HepG2 (cell line): ENCODE measurements around the gene FZD8. TPM values are rescaled to one million over a fixed set of nuclear protein-coding genes. Genes with fewer than 3 reads are reported as not detected.

Source experiments
- ATAC-seq: fragments of 200-7000 bp; cut with Tn5 transposase; 3 replicates; pipeline ENCODE4 v1.9.1; 2020; ENCODE audit warnings: mild to moderate bottlenecking, moderate library complexity
- BruUV-seq: library from RNA; stranded (reverse); fragments of 400-500 nt; replicated peaks from 2 replicates; lab custom pipeline; 2021; lab: Mats Ljungman, UMichigan
- CTCF ChIA-PET: fragments of 300-600 bp; formaldehyde crosslinking; extraction: SDS; loops from one replicate; lab custom pipeline; 2021; ENCODE audit warnings: low total read pairs, inconsistent platforms, low intra/inter-chr PET ratio; lab: Yijun Ruan, JAX
- POLR2A ChIA-PET: fragments of 350-600 bp; sonication (Branson Sonifier 250); formaldehyde crosslinking; loops from one replicate; lab custom pipeline; 2020; ENCODE audit warnings: antibody characterized with exemption, inconsistent platforms; lab: Yijun Ruan, JAX
- DNase-seq: peaks from one replicate; pipeline ENCODE4 v3.0.0-alpha.2; 2015; ENCODE audit warnings: low spot score
- FAIRE-seq: peaks from 3 replicates; lab custom pipeline; 2011; peaks lifted over from hg19 to GRCh38; lab: Jason Lieb, UNC
- H2AFZ ChIP-seq: one replicate; pipeline ENCODE4 v1.6.1; 2011; ENCODE audit warnings: low read length, inconsistent platforms
- H3K27ac ChIP-seq: fragments of 300-600 bp; 3 replicates; pipeline ENCODE4 v1.8.0; 2011; ENCODE audit warnings: mixed run types, mild to moderate bottlenecking, mixed read lengths, low read length, inconsistent platforms; ENCODE audit not compliant: insufficient read depth; ENCODE audit errors: extremely low read length
- H3K27me3 ChIP-seq, 2 experiments: fragments of 200-600 bp in 1 of 2; 2 replicates in 1 of 2; 3 replicates in 1 of 2; pipeline versions ENCODE4 v1.6.0 to v1.8.0; 2011; ENCODE audit warnings: low read length in 2 of 2, mild to moderate bottlenecking in 2 of 2, moderate library complexity in 2 of 2, inconsistent platforms in 1 of 2; ENCODE audit not compliant: insufficient read depth in 2 of 2, control insufficient read depth in 1 of 2
- H3K36me3 ChIP-seq, 2 experiments: fragments of 200-600 bp in 1 of 2; replicated peaks in 1 of 2; 2 replicates in 1 of 2; 3 replicates in 1 of 2; pipeline versions ENCODE4 v1.5.1 to v1.8.0; 2011; ENCODE audit warnings: low read length in 2 of 2, inconsistent platforms in 1 of 2; ENCODE audit not compliant: insufficient read depth in 2 of 2, control insufficient read depth in 1 of 2
- H3K4me1 ChIP-seq: 2 replicates; pipeline ENCODE4 v1.5.1; 2012; ENCODE audit warnings: low read length, inconsistent platforms; ENCODE audit not compliant: insufficient read depth
- H3K4me2 ChIP-seq: 2 replicates; pipeline ENCODE4 v1.6.0; 2011; ENCODE audit warnings: low read depth, low read length, inconsistent platforms
- H3K4me3 ChIP-seq, 3 experiments: fragments of 200-600 bp in 1 of 3; sonication (generic), shearing (Covaris generic) in 1 of 3; replicated peaks in 1 of 3; 2 replicates each; pipeline ENCODE4 v1.5.1; 2011 to 2016; ENCODE audit warnings: low read length in 3 of 3, inconsistent platforms in 2 of 3, low read depth in 2 of 3, mild to moderate bottlenecking in 2 of 3, control low read depth in 1 of 3, mixed read lengths in 1 of 3; ENCODE audit not compliant: insufficient read depth in 1 of 3
- H3K79me2 ChIP-seq: one replicate; pipeline ENCODE4 v1.6.1; 2011; ENCODE audit warnings: low read length, inconsistent platforms; ENCODE audit not compliant: insufficient read depth
- H3K9ac ChIP-seq: 2 replicates; pipeline ENCODE4 v1.6.0; 2011; ENCODE audit warnings: mild to moderate bottlenecking, low read depth, low read length, inconsistent platforms; ENCODE audit not compliant: insufficient read depth
- H3K9me3 ChIP-seq: 2 replicates; pipeline ENCODE4 v1.5.1; 2012; ENCODE audit warnings: mild to moderate bottlenecking, low read length
- H4K20me1 ChIP-seq: 2 replicates; pipeline ENCODE4 v1.6.0; 2011; ENCODE audit warnings: inconsistent platforms, mild to moderate bottlenecking, low read length, moderate library complexity; ENCODE audit not compliant: insufficient read depth
- DMAP1 ChIP-seq: IDR thresholded peaks from 2 replicates; pipeline ENCODE4 v1.6.1; 2016
- HOXA3 ChIP-seq: sonication (generic); formaldehyde crosslinking; IDR thresholded peaks from 2 replicates; pipeline ENCODE4 v1.5.0; 2020; ENCODE audit warnings: missing genetic modification reagents
- JARID2 ChIP-seq: sonication (generic); formaldehyde crosslinking; IDR thresholded peaks from 2 replicates; pipeline ENCODE4 v1.8.1; 2023; ENCODE audit warnings: missing genetic modification reagents, inconsistent platforms; ENCODE audit not compliant: insufficient replicate concordance
- PRPF4 ChIP-seq: fragments of 200-400 bp; formaldehyde crosslinking; IDR thresholded peaks from 2 replicates; pipeline ENCODE4 v1.6.1; 2016; ENCODE audit warnings: low read length, low read depth; ENCODE audit not compliant: poor library complexity, severe bottlenecking
- RAD51 ChIP-seq: fragments of 450-650 bp; IDR thresholded peaks from 2 replicates; pipeline ENCODE4 v1.6.1; 2016; ENCODE audit warnings: borderline replicate concordance
- RFX5 ChIP-seq: IDR thresholded peaks from 2 replicates; pipeline ENCODE4 v1.6.1; 2011; ENCODE audit warnings: low read depth, low read length, improper control_type of control experiment
- STAG1 ChIP-seq: sonication (generic); formaldehyde crosslinking; IDR thresholded peaks from 2 replicates; pipeline ENCODE4 v1.4.0; 2020; ENCODE audit warnings: missing genetic modification reagents
- ZBTB38 ChIP-seq: sonication (generic); formaldehyde crosslinking; IDR thresholded peaks from 2 replicates; pipeline ENCODE4 v1.5.1; 2020; ENCODE audit warnings: mild to moderate bottlenecking, missing genetic modification reagents
- ZFP82 ChIP-seq: sonication (generic); formaldehyde crosslinking; IDR thresholded peaks from 2 replicates; pipeline ENCODE4 v1.5.1; 2020; ENCODE audit warnings: mild to moderate bottlenecking, missing genetic modification reagents, borderline replicate concordance
- ZNF136 ChIP-seq: sonication (generic); formaldehyde crosslinking; IDR thresholded peaks from 2 replicates; pipeline ENCODE4 v1.8.1; 2022; ENCODE audit warnings: low read depth, mild to moderate bottlenecking, moderate library complexity, missing genetic modification reagents
- ZNF18 ChIP-seq: sonication (generic); formaldehyde crosslinking; IDR thresholded peaks from 2 replicates; pipeline ENCODE4 v1.8.0; 2022; ENCODE audit warnings: mild to moderate bottlenecking, missing genetic modification reagents; ENCODE audit not compliant: insufficient replicate concordance
- ZNF598 ChIP-seq: sonication (generic); formaldehyde crosslinking; IDR thresholded peaks from 2 replicates; pipeline ENCODE4 v1.5.1; 2020; ENCODE audit warnings: mild to moderate bottlenecking, missing genetic modification reagents, borderline replicate concordance
- ZXDC ChIP-seq: sonication (generic); formaldehyde crosslinking; IDR thresholded peaks from 2 replicates; pipeline ENCODE4 v1.5.0; 2020; ENCODE audit warnings: mild to moderate bottlenecking, missing genetic modification reagents
- WGBS: methylation state at CpG from one replicate; pipeline ENCODE4 v1.1.6; 2017; ENCODE audit warnings: low lambda C conversion rate; 5-methylcytosine and 5-hydroxymethylcytosine counted together
- in situ Hi-C: cut with HindIII; loops from 2 replicates; pipeline ENCODE4 v1.10.0; 2017; ENCODE audit warnings: low pct_unique_long_range_greater_than_20kb; ENCODE audit not compliant: extremely low pct_ligation_motif_present
- intact Hi-C: fragments of 100-400 bp; cut with micrococcal nuclease; formaldehyde crosslinking; loops from one replicate; pipeline ENCODE4 v1.10.0; 2022; ENCODE audit not compliant: unreplicated experiment
- polyA plus RNA-seq, 8 experiments: library from polyadenylated mRNA; depleted of rRNA in 3 of 8; stranded (reverse) in 7 of 8; unstranded in 1 of 8; fragments of >200 nt; fragmentation: Illumina TruSeq in 4 of 8; extraction: Trizol in 4 of 8; gene quantifications; 2 replicates each; pipeline versions ENCODE4 v1.2.1 to v1.2.3, GENCODE V29; 2011 to 2016; ENCODE audit warnings: low read depth in 4 of 8, missing spikeins in 1 of 8, mixed read lengths in 1 of 8; ENCODE audit not compliant: insufficient read depth in 1 of 8
- total RNA-seq, 5 experiments: library from RNA; depleted of rRNA; stranded (reverse); fragments of >200 nt; fragmentation: Illumina TruSeq; extraction: Trizol; gene quantifications; 2 replicates each; pipeline ENCODE4 v1.2.3, GENCODE V29; 2016; ENCODE audit warnings: low read depth in 1 of 5
- TF ChIP-seq, protein P1 (sequence below): sonication (generic); formaldehyde crosslinking; IDR thresholded peaks from 2 replicates; pipeline ENCODE4 v1.4.0; 2020; ENCODE audit warnings: missing genetic modification reagents
- TF ChIP-seq, protein P2 (sequence below): sonication (generic); formaldehyde crosslinking; IDR thresholded peaks from 2 replicates; pipeline ENCODE4 v1.4.0; 2020; ENCODE audit warnings: missing genetic modification reagents

The FZD8 gene
- total and polyA plus RNA-seq, 2 of the 13 experiments (the other 11 are each of a cell fraction or from before 2014, with no cell fraction given) = 0.05 to 0.07 TPM

DNA sequence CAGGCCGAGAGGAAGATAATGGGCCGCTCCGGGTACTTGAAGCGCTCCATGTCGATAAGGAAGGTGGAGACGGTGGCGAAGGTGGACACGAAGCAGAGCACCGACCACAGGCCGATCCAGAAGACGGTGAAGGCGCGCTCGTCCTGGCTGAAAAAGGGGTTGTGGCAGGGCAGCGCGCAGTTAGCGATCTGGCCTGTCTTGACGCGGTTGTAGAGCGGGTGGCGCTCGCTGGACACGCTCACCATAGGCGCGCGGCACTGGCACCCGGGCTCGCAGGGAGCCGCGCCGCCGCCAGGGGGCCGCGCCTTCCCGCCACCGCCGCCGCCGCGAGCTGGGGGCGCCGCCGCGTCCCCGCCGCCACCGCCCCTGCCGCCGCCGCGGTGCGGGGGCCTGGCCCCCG lies 1.6 kb downstream of the FZD8 start:
- H3K9ac ChIP-seq = no peak overlapping the region
- H3K79me2 ChIP-seq = no peaks in the 10 kb centered on the region
- WGBS = 74% methylated on average over 17 of the region's 53 CpGs
- ChIA-PET CTCF (interaction anchor here (1.8 kb wide), 1 partner anchor 141 kb away, joined by 6 read pairs; no protein-coding TSS in a partner anchor), POLR2A (no interaction called here)
- no peak overlapping the region for H3K4me2 ChIP-seq
- no peaks in the 10 kb centered on the region for H3K36me3 ChIP-seq
- H3K4me3 ChIP-seq = no peak overlapping the region
- no peaks in the 10 kb centered on the region for H3K9me3 ChIP-seq
- DNase-seq (peak; percentile 4), ATAC-seq (peak; percentile 29), FAIRE-seq (no peak)
- intact Hi-C loops = loop anchor here (1.0 to 5.0 kb wide), 2 partner anchors 47 to 1139 kb away; no protein-coding TSS in a partner anchor
- no peak overlapping the region for H2AFZ ChIP-seq
- peaks cover 20% of the 10 kb centered on the region for H3K4me1 ChIP-seq
- no TSS peak for BruUV-seq
- H3K27me3 ChIP-seq = peaks cover 6 to 30% of the 10 kb centered on the region in 2 experiments
- no peaks in the 10 kb centered on the region for H4K20me1 ChIP-seq
- no peak overlapping the region for H3K27ac ChIP-seq
- in situ Hi-C loops = loop anchor here (10.0 kb wide), 1 partner anchor 144 kb away; no protein-coding TSS in a partner anchor
- TF ChIP-seq, protein P1, sequence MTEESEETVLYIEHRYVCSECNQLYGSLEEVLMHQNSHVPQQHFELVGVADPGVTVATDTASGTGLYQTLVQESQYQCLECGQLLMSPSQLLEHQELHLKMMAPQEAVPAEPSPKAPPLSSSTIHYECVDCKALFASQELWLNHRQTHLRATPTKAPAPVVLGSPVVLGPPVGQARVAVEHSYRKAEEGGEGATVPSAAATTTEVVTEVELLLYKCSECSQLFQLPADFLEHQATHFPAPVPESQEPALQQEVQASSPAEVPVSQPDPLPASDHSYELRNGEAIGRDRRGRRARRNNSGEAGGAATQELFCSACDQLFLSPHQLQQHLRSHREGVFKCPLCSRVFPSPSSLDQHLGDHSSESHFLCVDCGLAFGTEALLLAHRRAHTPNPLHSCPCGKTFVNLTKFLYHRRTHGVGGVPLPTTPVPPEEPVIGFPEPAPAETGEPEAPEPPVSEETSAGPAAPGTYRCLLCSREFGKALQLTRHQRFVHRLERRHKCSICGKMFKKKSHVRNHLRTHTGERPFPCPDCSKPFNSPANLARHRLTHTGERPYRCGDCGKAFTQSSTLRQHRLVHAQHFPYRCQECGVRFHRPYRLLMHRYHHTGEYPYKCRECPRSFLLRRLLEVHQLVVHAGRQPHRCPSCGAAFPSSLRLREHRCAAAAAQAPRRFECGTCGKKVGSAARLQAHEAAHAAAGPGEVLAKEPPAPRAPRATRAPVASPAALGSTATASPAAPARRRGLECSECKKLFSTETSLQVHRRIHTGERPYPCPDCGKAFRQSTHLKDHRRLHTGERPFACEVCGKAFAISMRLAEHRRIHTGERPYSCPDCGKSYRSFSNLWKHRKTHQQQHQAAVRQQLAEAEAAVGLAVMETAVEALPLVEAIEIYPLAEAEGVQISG (CRISPR knock-in tag) = 0 out of 2 replicates have a peak, but pooled peaks have one; percentile 19
- TF ChIP-seq ZFP82 (CRISPR knock-in tag) (peak; percentile 9; the same call in 1 of the 2 replicates), ZNF598 (CRISPR knock-in tag) (no peak), RFX5 (no peak), ZNF136 (CRISPR knock-in tag) (no peak), ZNF18 (CRISPR knock-in tag) (no peak), DMAP1 (no peak), HOXA3 (CRISPR knock-in tag) (0 out of 2 replicates have a peak, but pooled peaks have one; percentile 14), RAD51 (no peak), JARID2 (CRISPR knock-in tag) (no peak), ZXDC (no peak), ZBTB38 (0 out of 2 replicates have a peak, but pooled peaks have one; percentile 15), STAG1 (CRISPR knock-in tag) (peak; percentile 49), PRPF4 (peak; percentile 53)
- TF ChIP-seq, protein P2, sequence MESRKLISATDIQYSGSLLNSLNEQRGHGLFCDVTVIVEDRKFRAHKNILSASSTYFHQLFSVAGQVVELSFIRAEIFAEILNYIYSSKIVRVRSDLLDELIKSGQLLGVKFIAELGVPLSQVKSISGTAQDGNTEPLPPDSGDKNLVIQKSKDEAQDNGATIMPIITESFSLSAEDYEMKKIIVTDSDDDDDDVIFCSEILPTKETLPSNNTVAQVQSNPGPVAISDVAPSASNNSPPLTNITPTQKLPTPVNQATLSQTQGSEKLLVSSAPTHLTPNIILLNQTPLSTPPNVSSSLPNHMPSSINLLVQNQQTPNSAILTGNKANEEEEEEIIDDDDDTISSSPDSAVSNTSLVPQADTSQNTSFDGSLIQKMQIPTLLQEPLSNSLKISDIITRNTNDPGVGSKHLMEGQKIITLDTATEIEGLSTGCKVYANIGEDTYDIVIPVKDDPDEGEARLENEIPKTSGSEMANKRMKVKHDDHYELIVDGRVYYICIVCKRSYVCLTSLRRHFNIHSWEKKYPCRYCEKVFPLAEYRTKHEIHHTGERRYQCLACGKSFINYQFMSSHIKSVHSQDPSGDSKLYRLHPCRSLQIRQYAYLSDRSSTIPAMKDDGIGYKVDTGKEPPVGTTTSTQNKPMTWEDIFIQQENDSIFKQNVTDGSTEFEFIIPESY (CRISPR knock-in tag) = peak; percentile 92
